MM.1S (cell line): ENCODE results near the gene TET2.

ENCODE experiments used
- EZH2 ChIP-seq: fragments of 300-600 bp; sonication (generic); optimal IDR thresholded peaks from 2 replicates; pipeline ENCODE3; 2017; ENCODE audit warnings: low read depth, mild to moderate bottlenecking, antibody characterized with exemption, low read length, mixed read lengths
- EZH2phosphoT487 ChIP-seq: fragments of 300-600 bp; sonication (generic); IDR thresholded peaks from 2 replicates; pipeline ENCODE4 v1.6.1; 2018; ENCODE audit warnings: antibody characterized with exemption, low read length
- TF ChIP-seq, protein P1 (sequence below): fragments of 300-600 bp; sonication (generic); IDR thresholded peaks from 2 replicates; pipeline ENCODE4 v1.5.1; 2016; ENCODE audit warnings: antibody characterized with exemption, low read length, mixed read lengths

- TF ChIP-seq, protein P1, sequence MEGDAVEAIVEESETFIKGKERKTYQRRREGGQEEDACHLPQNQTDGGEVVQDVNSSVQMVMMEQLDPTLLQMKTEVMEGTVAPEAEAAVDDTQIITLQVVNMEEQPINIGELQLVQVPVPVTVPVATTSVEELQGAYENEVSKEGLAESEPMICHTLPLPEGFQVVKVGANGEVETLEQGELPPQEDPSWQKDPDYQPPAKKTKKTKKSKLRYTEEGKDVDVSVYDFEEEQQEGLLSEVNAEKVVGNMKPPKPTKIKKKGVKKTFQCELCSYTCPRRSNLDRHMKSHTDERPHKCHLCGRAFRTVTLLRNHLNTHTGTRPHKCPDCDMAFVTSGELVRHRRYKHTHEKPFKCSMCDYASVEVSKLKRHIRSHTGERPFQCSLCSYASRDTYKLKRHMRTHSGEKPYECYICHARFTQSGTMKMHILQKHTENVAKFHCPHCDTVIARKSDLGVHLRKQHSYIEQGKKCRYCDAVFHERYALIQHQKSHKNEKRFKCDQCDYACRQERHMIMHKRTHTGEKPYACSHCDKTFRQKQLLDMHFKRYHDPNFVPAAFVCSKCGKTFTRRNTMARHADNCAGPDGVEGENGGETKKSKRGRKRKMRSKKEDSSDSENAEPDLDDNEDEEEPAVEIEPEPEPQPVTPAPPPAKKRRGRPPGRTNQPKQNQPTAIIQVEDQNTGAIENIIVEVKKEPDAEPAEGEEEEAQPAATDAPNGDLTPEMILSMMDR = no peak
- TF ChIP-seq EZH2 (no peak), EZH2phosphoT487 (no peak)
Observed at GRCh38 chr4:105280338-105281123, 133.9 kb downstream of the TET2 start.
